HepG2 (cell line): ENCODE results near the gene MID1. TPM values are rescaled to one million over a fixed set of nuclear protein-coding genes. Genes with fewer than 3 reads are reported as not detected.

ENCODE experiments used
- ATAC-seq: fragments of 200-7000 bp; cut with Tn5 transposase; 3 replicates; pipeline ENCODE4 v1.9.1; 2020; ENCODE audit warnings: mild to moderate bottlenecking, moderate library complexity
- BruUV-seq: library from RNA; stranded (reverse); fragments of 400-500 nt; replicated peaks from 2 replicates; lab custom pipeline; 2021; lab: Mats Ljungman, UMichigan
- CTCF ChIA-PET: fragments of 300-600 bp; formaldehyde crosslinking; extraction: SDS; loops from one replicate; lab custom pipeline; 2021; ENCODE audit warnings: low total read pairs, inconsistent platforms, low intra/inter-chr PET ratio; lab: Yijun Ruan, JAX
- POLR2A ChIA-PET: fragments of 350-600 bp; sonication (Branson Sonifier 250); formaldehyde crosslinking; loops from one replicate; lab custom pipeline; 2020; ENCODE audit warnings: antibody characterized with exemption, inconsistent platforms; lab: Yijun Ruan, JAX
- DNase-seq: peaks from one replicate; pipeline ENCODE4 v3.0.0-alpha.2; 2015; ENCODE audit warnings: low spot score
- FAIRE-seq: peaks from 3 replicates; lab custom pipeline; 2011; peaks lifted over from hg19 to GRCh38; lab: Jason Lieb, UNC
- H2AFZ ChIP-seq: one replicate; pipeline ENCODE4 v1.6.1; 2011; ENCODE audit warnings: low read length, inconsistent platforms
- H3K27ac ChIP-seq: fragments of 300-600 bp; 3 replicates; pipeline ENCODE4 v1.8.0; 2011; ENCODE audit warnings: mixed run types, mild to moderate bottlenecking, mixed read lengths, low read length, inconsistent platforms; ENCODE audit not compliant: insufficient read depth; ENCODE audit errors: extremely low read length
- H3K27me3 ChIP-seq, 2 experiments: fragments of 200-600 bp in 1 of 2; 2 replicates in 1 of 2; 3 replicates in 1 of 2; pipeline versions ENCODE4 v1.6.0 to v1.8.0; 2011; ENCODE audit warnings: low read length in 2 of 2, mild to moderate bottlenecking in 2 of 2, moderate library complexity in 2 of 2, inconsistent platforms in 1 of 2; ENCODE audit not compliant: insufficient read depth in 2 of 2, control insufficient read depth in 1 of 2
- H3K36me3 ChIP-seq, 2 experiments: fragments of 200-600 bp in 1 of 2; replicated peaks in 1 of 2; 2 replicates in 1 of 2; 3 replicates in 1 of 2; pipeline versions ENCODE4 v1.5.1 to v1.8.0; 2011; ENCODE audit warnings: low read length in 2 of 2, inconsistent platforms in 1 of 2; ENCODE audit not compliant: insufficient read depth in 2 of 2, control insufficient read depth in 1 of 2
- H3K4me1 ChIP-seq: 2 replicates; pipeline ENCODE4 v1.5.1; 2012; ENCODE audit warnings: low read length, inconsistent platforms; ENCODE audit not compliant: insufficient read depth
- H3K4me2 ChIP-seq: 2 replicates; pipeline ENCODE4 v1.6.0; 2011; ENCODE audit warnings: low read depth, low read length, inconsistent platforms
- H3K4me3 ChIP-seq, 3 experiments: fragments of 200-600 bp in 1 of 3; sonication (generic), shearing (Covaris generic) in 1 of 3; replicated peaks in 1 of 3; 2 replicates each; pipeline ENCODE4 v1.5.1; 2011 to 2016; ENCODE audit warnings: low read length in 3 of 3, inconsistent platforms in 2 of 3, low read depth in 2 of 3, mild to moderate bottlenecking in 2 of 3, control low read depth in 1 of 3, mixed read lengths in 1 of 3; ENCODE audit not compliant: insufficient read depth in 1 of 3
- H3K79me2 ChIP-seq: one replicate; pipeline ENCODE4 v1.6.1; 2011; ENCODE audit warnings: low read length, inconsistent platforms; ENCODE audit not compliant: insufficient read depth
- H3K9ac ChIP-seq: 2 replicates; pipeline ENCODE4 v1.6.0; 2011; ENCODE audit warnings: mild to moderate bottlenecking, low read depth, low read length, inconsistent platforms; ENCODE audit not compliant: insufficient read depth
- H3K9me3 ChIP-seq: 2 replicates; pipeline ENCODE4 v1.5.1; 2012; ENCODE audit warnings: mild to moderate bottlenecking, low read length
- H4K20me1 ChIP-seq: 2 replicates; pipeline ENCODE4 v1.6.0; 2011; ENCODE audit warnings: inconsistent platforms, mild to moderate bottlenecking, low read length, moderate library complexity; ENCODE audit not compliant: insufficient read depth
- ADNP ChIP-seq: sonication (generic); formaldehyde crosslinking; IDR thresholded peaks from 2 replicates; pipeline ENCODE4 v1.4.0; 2020; ENCODE audit warnings: missing genetic modification reagents
- ATF7 ChIP-seq, 2 experiments: fragments of 450-650 bp in 1 of 2; sonication (generic) in 1 of 2; formaldehyde crosslinking in 1 of 2; IDR thresholded peaks; 2 replicates each; pipeline versions ENCODE4 v1.4.0 to v1.6.1; 2016 to 2020; ENCODE audit warnings: antibody characterized with exemption in 1 of 2, mild to moderate bottlenecking in 1 of 2, missing genetic modification reagents in 1 of 2
- CAMTA2 ChIP-seq: sonication (generic); formaldehyde crosslinking; IDR thresholded peaks from 2 replicates; pipeline ENCODE4 v1.4.0; 2020; ENCODE audit warnings: mild to moderate bottlenecking, missing genetic modification reagents, borderline replicate concordance
- E2F2 ChIP-seq: sonication (generic); formaldehyde crosslinking; IDR thresholded peaks from 2 replicates; pipeline ENCODE4 v1.4.0; 2020; ENCODE audit warnings: missing genetic modification reagents, borderline replicate concordance
- FOSL2 ChIP-seq: sonication (generic); formaldehyde crosslinking; IDR thresholded peaks from 2 replicates; pipeline ENCODE4 v1.4.0; 2020; ENCODE audit warnings: missing genetic modification reagents
- GATA4 ChIP-seq: sonication (generic); IDR thresholded peaks from 2 replicates; pipeline ENCODE4 v1.6.1; 2016; ENCODE audit warnings: antibody characterized with exemption, low read depth, borderline replicate concordance
- GZF1 ChIP-seq: sonication (generic); formaldehyde crosslinking; IDR thresholded peaks from 2 replicates; pipeline ENCODE4 v1.5.1; 2020; ENCODE audit warnings: mild to moderate bottlenecking, missing genetic modification reagents
- KAT8 ChIP-seq: IDR thresholded peaks from 2 replicates; pipeline ENCODE4 v1.6.1; 2016; ENCODE audit warnings: missing genetic modification reagents, missing compliant biosample characterization
- KDM3A ChIP-seq: IDR thresholded peaks from 2 replicates; pipeline ENCODE4 v1.6.1; 2018; ENCODE audit warnings: low read depth, missing compliant biosample characterization
- MBNL3 ChIP-seq: fragments of 250-450 bp; sonication (Bioruptor Pico); conservative IDR thresholded peaks from 2 replicates; pipeline ENCODE4 v1.8.0; 2022; ENCODE audit warnings: mild to moderate bottlenecking, inconsistent platforms
- MYC ChIP-seq: sonication (generic); formaldehyde crosslinking; IDR thresholded peaks from 2 replicates; pipeline ENCODE4 v1.9.0; 2021; ENCODE audit warnings: missing genetic modification reagents, borderline replicate concordance
- SUZ12 ChIP-seq: fragments of 150-350 bp; IDR thresholded peaks from 2 replicates; pipeline ENCODE4 v1.6.1; 2014; ENCODE audit warnings: low read depth, low read length
- TGIF2 ChIP-seq: IDR thresholded peaks from 2 replicates; pipeline ENCODE4 v1.6.1; 2016; ENCODE audit warnings: control low read depth, missing compliant biosample characterization
- ZBTB38 ChIP-seq: sonication (generic); formaldehyde crosslinking; IDR thresholded peaks from 2 replicates; pipeline ENCODE4 v1.5.1; 2020; ENCODE audit warnings: mild to moderate bottlenecking, missing genetic modification reagents
- ZMYM2 ChIP-seq: sonication (generic); formaldehyde crosslinking; IDR thresholded peaks from 2 replicates; pipeline ENCODE4 v1.8.0; 2022; ENCODE audit warnings: mild to moderate bottlenecking, missing genetic modification reagents
- ZNF124 ChIP-seq: sonication (generic); formaldehyde crosslinking; IDR thresholded peaks from 2 replicates; pipeline ENCODE4 v1.4.0; 2020; ENCODE audit warnings: missing genetic modification reagents
- ZNF207 ChIP-seq: fragments of 450-650 bp; IDR thresholded peaks from 2 replicates; pipeline ENCODE4 v1.6.1; 2016; ENCODE audit warnings: antibody characterized with exemption, borderline replicate concordance
- ZNF230 ChIP-seq: sonication (generic); formaldehyde crosslinking; IDR thresholded peaks from 2 replicates; pipeline ENCODE4 v1.4.0; 2020; ENCODE audit warnings: mild to moderate bottlenecking, missing genetic modification reagents
- ZNF644 ChIP-seq: IDR thresholded peaks from 2 replicates; pipeline ENCODE4 v1.6.1; 2016; ENCODE audit warnings: low read depth
- ZNF672 ChIP-seq: sonication (generic); formaldehyde crosslinking; IDR thresholded peaks from 2 replicates; pipeline ENCODE4 v1.8.1; 2022; ENCODE audit warnings: missing genetic modification reagents
- ZSCAN29 ChIP-seq: sonication (generic); formaldehyde crosslinking; conservative IDR thresholded peaks from 2 replicates; pipeline ENCODE4 v1.4.0; 2020; ENCODE audit warnings: mild to moderate bottlenecking, missing genetic modification reagents
- WGBS: methylation state at CpG from one replicate; pipeline ENCODE4 v1.1.6; 2017; ENCODE audit warnings: low lambda C conversion rate; 5-methylcytosine and 5-hydroxymethylcytosine counted together
- in situ Hi-C: cut with HindIII; loops from 2 replicates; pipeline ENCODE4 v1.10.0; 2017; ENCODE audit warnings: low pct_unique_long_range_greater_than_20kb; ENCODE audit not compliant: extremely low pct_ligation_motif_present
- intact Hi-C: fragments of 100-400 bp; cut with micrococcal nuclease; formaldehyde crosslinking; loops from one replicate; pipeline ENCODE4 v1.10.0; 2022; ENCODE audit not compliant: unreplicated experiment
- polyA plus RNA-seq, 8 experiments: library from polyadenylated mRNA; depleted of rRNA in 3 of 8; stranded (reverse) in 7 of 8; unstranded in 1 of 8; fragments of >200 nt; fragmentation: Illumina TruSeq in 4 of 8; extraction: Trizol in 4 of 8; gene quantifications; 2 replicates each; pipeline versions ENCODE4 v1.2.1 to v1.2.3, GENCODE V29; 2011 to 2016; ENCODE audit warnings: low read depth in 4 of 8, missing spikeins in 1 of 8, mixed read lengths in 1 of 8; ENCODE audit not compliant: insufficient read depth in 1 of 8
- total RNA-seq, 5 experiments: library from RNA; depleted of rRNA; stranded (reverse); fragments of >200 nt; fragmentation: Illumina TruSeq; extraction: Trizol; gene quantifications; 2 replicates each; pipeline ENCODE4 v1.2.3, GENCODE V29; 2016; ENCODE audit warnings: low read depth in 1 of 5
- TF ChIP-seq, protein P1 (sequence below): sonication (generic); formaldehyde crosslinking; IDR thresholded peaks from 2 replicates; pipeline ENCODE4 v1.5.0; 2020; ENCODE audit warnings: mild to moderate bottlenecking, missing genetic modification reagents

MID1 gene
- total and polyA plus RNA-seq, 2 of the 13 experiments (the other 11 are each of a cell fraction or from before 2014, with no cell fraction given) = 0.86 to 1.1 TPM

DNA sequence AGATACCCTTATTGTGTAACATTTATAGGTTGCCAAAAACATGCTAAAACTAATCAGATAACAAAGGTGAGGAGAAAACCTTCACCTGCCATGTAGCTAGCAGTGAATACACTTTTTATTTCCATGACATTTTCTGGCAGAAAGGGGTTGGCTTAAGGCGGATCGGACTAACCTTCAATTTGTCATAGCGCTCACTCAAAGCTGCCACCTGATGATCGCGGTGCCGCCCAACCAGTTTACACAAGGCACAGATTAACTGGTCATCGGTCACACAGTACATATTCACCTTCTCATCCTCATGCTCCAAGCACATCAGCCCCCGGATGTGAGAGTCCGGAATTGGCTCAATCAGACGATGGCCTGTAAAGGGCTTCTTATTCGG, 53.7 kb downstream of the MID1 start (continued):
- TF ChIP-seq, protein P1, sequence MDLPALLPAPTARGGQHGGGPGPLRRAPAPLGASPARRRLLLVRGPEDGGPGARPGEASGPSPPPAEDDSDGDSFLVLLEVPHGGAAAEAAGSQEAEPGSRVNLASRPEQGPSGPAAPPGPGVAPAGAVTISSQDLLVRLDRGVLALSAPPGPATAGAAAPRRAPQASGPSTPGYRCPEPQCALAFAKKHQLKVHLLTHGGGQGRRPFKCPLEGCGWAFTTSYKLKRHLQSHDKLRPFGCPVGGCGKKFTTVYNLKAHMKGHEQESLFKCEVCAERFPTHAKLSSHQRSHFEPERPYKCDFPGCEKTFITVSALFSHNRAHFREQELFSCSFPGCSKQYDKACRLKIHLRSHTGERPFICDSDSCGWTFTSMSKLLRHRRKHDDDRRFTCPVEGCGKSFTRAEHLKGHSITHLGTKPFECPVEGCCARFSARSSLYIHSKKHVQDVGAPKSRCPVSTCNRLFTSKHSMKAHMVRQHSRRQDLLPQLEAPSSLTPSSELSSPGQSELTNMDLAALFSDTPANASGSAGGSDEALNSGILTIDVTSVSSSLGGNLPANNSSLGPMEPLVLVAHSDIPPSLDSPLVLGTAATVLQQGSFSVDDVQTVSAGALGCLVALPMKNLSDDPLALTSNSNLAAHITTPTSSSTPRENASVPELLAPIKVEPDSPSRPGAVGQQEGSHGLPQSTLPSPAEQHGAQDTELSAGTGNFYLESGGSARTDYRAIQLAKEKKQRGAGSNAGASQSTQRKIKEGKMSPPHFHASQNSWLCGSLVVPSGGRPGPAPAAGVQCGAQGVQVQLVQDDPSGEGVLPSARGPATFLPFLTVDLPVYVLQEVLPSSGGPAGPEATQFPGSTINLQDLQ = no peak
- TF ChIP-seq MYC (CRISPR knock-in tag) (no peak), ZMYM2 (no peak), FOSL2 (no peak), ZNF230 (CRISPR knock-in tag) (no peak), GATA4 (no peak), ZNF644 (no peak)

- intact Hi-C loops = no loop called here
- 95% methylated on average over 3 of the region's 3 CpGs for WGBS
- Histone ChIP-seq H3K79me2 (no peaks in the 10 kb centered on the region), H3K4me1 (no peaks in the 10 kb centered on the region), H3K27me3 (no peaks in the 10 kb centered on the region), H3K36me3 (no peaks in the 10 kb centered on the region), H4K20me1 (no peaks in the 10 kb centered on the region), H2AFZ (no peak overlapping the region), H3K27ac (no peak overlapping the region), H3K4me3 (no peak overlapping the region), H3K9me3 (no peaks in the 10 kb centered on the region), H3K9ac (no peak overlapping the region), H3K4me2 (no peak overlapping the region)
- POLR2A ChIA-PET = no interaction called here
- CTCF ChIA-PET = no interaction called here
- BruUV-seq = no TSS peak
- ATAC-seq = no peak
- in situ Hi-C loops = no loop called here
- no peak for FAIRE-seq
- DNase-seq = no peak
- no peak for TF ChIP-seq KDM3A (CRISPR knock-in tag)
- TF ChIP-seq GZF1 = no peak
- TF ChIP-seq SUZ12 = no peak
- no peak for TF ChIP-seq E2F2 (CRISPR knock-in tag)
- no peak for TF ChIP-seq ZNF207
- TF ChIP-seq ADNP = no peak
- no peak for TF ChIP-seq ZNF124 (CRISPR knock-in tag)
- TF ChIP-seq ZBTB38 = no peak
- no peak for TF ChIP-seq ZSCAN29
- no peak for TF ChIP-seq ATF7 (IDR thresholded peaks at IDR 0.05)
- no peak for TF ChIP-seq ATF7 (CRISPR knock-in tag; IDR thresholded peaks at IDR 0.05)
- no peak for TF ChIP-seq CAMTA2 (CRISPR knock-in tag)
- TF ChIP-seq ZNF672 (CRISPR knock-in tag) = no peak
- TF ChIP-seq MBNL3 (CRISPR knock-in tag) = no peak
- TF ChIP-seq KAT8 = no peak
- TF ChIP-seq TGIF2 = no peak
Measured at GRCh38 chrX:10564484-10564883, 55.9 kb downstream of the MID1 start.
